Globus pallidus (tissue), 1 donor: ENCODE data around the gene KCTD7.
"Not testable (repeated sequence)": the region's sequence is repeated elsewhere in the genome, so short reads cannot be mapped to it uniquely, and the experiment has no call there.

Experiments
- DNase-seq: peaks from one replicate; pipeline ENCODE4 v3.0.0-alpha.2; 2015; ENCODE audit warnings: low spot score

Gene KCTD7

DNA sequence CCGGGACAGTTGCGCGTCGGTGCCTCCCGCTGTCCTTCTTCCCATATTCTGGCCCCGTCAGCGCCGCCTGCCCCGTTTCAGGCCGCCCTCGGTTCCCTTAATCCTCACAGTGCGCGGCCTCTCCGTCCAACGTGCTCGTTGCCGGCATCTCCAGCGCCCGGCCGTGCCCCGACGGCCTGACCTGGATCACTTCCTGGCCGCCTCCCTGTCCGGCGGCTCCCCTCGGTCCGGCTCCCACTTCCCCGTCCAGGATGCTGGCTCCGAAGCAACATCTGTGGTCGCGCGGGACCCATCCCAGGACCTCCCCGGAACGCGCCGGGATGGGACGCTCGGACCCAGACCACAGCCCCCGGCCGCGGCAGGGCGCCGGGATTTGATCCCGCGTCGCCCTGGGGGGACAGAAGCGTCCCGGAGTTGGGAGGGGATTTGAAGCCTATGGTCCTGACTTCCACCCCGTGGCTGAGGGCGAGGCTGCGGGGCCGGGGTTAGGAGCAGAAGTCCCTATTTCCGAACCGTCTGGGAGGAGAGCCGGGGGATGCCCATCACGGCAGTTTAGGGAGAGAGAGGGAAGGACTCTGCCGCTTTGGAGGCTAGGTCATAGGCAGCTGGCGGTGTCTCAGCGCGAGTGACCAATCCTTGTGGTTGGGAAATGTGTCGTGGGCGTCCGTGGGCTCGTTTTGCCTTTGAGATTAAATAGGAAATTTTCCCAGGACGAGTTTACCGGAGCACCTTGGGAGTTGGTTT lies 53.8 kb downstream of the KCTD7 start:
- no peak for DNase-seq

DNA sequence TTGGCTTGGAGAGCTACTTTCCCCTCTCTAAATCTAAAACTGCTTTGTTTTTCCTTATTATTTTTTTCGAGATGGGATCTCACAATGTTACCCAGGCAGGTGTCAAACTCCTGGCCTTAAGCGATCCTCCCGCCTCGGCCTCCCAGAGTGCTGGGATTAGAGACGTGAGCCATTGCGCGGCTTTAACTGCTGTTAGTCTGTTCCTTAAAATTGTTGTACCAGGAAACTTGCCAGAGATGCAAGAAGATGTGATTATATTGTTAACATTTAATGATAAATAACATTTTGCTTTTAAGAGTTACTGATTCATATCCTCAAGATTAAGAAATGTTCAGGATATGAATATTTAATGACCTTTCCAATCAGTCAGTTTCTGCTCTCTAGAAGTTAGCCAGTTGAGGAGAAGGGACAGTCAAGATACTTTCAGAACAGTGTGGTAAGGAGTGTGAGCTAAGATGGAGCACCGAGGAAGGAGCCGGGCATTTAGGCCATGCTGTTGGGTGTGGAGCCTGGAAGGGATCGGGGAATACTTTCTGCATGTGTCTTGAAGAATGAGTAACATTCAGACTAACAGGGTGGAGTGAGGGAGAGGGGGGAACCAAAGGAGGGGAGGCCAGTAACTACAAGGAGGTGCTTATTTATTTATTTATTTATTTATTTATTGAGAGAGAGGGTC lies 54.6 kb downstream of the KCTD7 start:
- DNase-seq, result not testable (repeated sequence)

- no peak for DNase-seq
Observed at GRCh38 chr7:66683770-66684123, 55.1 kb downstream of the KCTD7 start.

DNA sequence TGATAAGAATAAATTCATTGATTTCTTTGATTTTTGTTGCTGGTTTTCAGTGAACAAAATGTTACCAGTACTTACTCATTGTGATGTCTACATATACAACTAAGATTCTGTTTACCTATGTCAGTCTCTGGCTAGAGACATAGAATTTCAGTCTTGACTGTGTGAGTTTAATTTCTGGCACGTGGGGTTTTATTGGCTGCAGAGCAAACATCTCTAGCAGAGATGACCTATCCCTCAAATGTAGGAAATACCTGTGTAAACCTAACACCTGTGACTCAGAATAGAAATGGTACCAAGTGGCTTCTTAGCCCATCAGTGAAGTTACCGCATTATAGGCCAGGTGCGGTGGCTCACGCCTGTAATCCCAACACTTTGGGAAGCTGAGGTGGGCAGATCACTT lies 57.0 kb downstream of the KCTD7 start:
- not testable (repeated sequence) for DNase-seq

DNA sequence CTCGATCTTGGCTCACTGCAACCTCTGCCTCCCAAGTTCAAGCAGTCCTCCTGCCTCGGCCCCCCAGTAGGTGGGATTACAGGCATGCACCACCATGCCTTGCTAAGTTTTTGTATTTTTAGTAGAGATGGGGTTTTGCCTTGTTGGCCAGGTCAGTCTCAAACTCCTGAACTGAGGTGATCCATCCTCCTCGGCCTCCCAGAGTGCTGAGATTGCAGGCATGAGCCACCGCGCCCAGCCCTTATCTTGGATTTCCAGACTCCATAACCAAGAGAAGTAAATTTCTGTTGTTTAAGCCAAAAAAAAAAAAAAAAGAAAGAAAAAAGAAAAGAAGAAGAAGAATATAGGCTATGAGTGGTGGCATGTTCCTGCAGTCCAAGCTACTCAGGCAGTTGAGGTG lies 58.5 kb downstream of the KCTD7 start:
- DNase-seq, result no peak

- DNase-seq, result not testable (repeated sequence)
Observed at GRCh38 chr7:66687672-66688071, 59.0 kb downstream of the KCTD7 start.

DNA sequence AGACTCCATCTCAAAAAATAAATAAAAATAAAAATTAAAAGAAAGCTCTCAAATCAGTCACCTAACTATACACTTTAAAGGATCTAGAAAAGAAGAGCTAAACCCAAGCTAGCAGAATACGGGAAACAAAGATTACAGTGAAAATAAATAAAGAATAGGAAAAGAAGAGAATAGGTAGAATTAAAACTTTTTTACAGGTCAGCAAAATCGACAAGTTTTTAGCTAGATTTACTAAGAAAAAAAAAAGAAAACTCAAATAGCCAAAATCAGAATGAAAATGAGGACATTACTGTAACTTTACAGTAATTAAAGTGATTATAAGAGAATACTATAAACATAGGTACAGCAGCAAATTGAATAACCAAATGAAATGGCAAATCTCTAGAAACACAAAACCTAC lies 60.4 kb downstream of the KCTD7 start:
- no peak for DNase-seq

DNA sequence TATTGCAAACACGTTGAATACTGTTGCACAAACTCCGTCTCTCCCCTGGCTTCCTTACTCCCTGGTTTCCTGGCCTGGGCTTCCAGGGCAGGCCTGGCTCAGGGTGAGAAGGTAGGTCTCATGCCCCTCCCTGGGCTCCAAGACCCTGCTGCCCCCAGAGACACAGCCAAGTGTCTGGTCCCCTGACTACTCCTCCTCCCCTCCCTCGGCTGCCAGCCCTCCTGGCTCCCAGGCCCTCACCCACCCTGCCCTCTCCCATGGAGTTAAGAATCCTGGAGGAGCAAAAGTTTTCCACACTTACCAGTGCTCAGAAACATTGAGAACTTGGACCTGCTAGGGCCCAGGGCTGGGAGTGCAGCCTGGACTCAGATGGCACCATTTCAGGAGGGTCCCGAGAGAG lies 64.7 kb downstream of the KCTD7 start:
- DNase-seq, result no peak
